DMS53 (cell line): Measurements from ENCODE around the gene RCE1.

Source experiments
- DNase-seq: peaks from one replicate; lab custom pipeline; 2025; lab: John Stamatoyannopoulos, UW

RCE1 gene

DNA sequence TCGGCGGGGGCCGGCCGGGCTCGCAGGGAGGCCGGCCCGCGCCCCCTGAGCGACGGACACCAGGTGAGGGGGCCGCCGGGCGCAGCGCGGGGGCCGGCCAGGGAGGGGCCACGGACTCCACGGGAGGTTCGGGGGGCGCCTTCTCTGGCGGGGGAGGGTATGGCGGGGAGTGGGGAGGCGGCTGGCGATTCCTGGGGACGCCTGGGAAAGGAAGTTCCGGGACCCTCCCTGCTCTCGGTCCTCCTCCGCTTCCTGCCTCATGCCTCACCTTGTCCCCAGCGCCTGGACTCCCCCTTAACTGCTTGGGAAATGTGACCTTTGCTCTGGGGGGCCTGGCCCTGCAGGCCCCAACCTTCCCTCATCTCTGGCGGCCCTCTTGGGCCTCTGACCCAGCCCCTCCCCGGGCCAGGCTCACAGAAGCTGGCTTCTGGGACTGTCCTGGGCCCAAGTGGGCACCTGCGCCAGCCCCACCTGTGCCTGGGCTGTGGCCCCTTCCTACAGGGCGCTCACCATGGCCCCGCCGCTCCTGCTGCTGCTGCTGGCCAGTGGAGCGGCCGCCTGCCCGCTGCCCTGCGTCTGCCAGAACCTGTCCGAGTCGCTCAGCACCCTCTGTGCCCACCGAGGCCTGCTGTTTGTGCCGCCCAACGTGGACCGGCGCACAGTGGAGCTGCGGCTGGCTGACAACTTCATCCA, 14.1 kb downstream of the RCE1 start:
- peak; percentile 60 for DNase-seq

DNA sequence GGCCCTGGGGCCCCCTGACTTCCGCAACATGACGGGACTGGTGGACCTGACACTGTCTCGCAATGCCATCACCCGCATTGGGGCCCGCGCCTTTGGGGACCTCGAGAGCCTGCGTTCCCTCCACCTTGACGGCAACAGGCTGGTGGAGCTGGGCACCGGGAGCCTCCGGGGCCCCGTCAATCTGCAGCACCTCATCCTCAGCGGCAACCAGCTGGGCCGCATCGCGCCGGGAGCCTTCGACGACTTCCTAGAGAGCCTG, 14.6 kb downstream of the RCE1 start:
- peak; percentile 41 for DNase-seq

- DNase-seq, result no peak
Measured at GRCh38 chr11:66858186-66858938, 15.1 kb downstream of the RCE1 start.

DNA sequence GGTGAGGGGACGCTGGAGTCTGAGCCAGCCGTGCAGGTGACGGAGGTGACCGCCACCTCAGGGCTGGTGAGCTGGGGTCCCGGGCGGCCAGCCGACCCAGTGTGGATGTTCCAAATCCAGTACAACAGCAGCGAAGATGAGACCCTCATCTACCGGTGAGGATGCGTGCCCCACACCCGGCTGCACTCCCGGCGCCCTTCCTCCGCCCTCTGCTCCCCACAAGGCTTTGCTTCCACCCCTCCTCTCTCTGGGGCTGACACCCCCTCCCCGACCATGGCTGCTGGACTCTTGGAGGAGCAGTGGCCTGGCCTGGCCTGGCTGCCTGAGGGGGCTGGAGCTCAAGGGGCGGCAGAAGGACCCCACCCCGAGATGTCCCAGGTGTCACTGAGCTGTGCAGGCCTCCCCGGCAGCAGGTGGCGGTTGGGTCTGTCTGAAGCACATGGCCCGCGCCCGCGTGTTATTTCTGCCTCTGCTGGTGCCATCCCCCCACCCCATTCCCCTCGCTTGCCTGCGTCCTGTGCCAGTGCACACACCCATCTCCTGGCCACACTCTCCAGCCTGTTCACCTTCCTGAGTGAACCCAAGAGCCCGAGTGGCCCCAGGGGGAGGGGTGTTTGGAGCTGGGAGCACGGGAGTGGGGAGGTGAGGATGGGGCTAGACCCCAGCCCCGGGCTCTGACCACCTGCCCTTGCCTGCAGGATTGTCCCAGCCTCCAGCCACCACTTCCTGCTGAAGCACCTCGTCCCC, 15.9 kb downstream of the RCE1 start:
- no peak for DNase-seq

GRCh38 chr11:66859686-66860448, 16.6 kb downstream of the RCE1 start:
- DNase-seq, result no peak

DNA sequence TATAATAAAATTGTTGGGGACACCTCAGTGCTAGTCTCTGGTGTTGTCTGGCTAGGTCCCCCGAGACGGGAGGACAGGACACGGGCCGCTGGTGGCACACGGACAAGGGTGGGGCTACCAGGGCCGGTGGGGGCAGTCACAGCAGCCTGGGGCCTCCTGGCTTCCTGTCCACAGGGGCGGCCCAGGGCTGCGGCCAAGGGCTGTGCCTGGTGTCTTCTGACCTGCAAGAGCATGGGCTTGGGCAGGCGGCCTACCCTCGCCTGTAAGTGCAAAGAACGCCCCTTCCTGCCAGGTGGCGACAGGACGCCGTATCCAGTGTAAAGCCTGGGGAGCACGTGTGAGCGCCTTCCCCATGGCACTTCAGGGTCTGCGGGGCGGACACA, 17.2 kb downstream of the RCE1 start:
- DNase-seq, result no peak

DNA sequence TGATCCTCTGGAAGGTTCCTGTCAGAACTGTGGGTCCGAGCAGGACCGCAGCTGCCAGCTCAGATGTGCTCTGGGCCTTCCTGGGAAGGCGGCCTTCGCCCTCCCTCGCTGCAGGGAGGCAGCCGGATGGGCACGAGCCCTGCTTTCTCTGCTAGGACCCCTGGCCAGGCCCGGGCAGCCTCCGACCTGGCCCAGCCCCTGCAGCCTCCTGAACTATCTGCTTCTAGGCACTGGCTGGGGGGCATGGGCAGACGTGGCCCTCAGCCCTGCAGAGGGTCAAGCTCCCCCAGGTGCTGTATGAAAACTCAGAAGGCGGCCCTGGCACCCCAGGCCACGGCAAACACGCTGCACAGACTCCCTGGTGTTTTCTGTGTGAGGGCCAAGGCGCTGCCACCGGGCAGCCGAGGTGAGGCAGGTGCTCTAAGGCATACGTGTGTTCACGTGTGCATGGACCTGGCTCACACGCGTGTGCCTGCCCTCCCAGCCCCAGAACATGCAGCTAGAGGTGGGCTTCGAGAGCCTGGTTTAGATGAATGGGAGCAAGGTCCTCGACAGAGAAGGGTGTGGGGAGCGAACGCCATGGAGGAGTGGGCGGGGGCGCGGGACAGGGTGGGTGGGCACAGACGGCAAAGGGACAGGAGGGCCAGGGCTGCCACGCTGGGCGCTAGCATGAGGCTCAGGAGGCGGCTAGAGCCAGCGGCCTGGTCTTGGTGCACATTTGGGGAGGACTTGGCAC, 18.0 kb downstream of the RCE1 start:
- no peak for DNase-seq

DNA sequence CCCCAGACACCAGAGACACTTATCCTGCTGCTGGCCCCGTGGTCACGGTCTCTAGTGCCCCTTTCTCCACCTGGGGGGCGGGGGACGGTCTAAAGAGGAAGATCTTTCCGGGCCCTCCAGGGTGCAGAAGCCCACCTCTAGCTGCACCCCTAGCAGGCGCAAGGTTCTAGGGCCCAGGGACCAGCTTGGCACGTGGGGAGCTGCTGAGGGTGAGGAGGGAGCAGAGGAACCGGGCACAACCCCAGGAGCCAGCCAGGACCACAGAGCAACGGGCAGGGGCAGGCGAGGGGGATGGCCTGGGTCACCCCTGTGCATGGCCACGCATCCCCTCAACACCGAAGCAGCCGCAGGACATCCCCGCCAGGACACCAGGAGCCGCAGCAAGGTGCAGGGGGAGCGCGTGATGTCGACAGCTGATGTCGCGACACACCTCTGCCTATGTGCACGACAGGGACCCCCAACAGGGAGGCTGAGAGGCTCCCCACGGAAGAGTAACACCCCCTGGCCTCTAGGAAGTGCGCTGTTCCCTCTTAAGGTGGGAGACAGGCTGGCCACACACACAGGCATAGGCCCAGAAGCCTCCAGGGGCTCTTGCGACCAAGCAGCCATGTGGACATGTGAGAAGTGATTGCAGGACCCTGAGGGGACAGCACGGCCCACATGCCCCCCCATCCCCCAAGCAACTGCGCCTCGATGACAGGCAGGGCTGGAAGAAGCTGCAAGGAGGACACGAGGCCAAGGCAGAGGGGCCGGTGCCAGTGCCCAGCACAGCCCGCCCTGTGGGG, 18.7 kb downstream of the RCE1 start:
- DNase-seq, result no peak

GRCh38 chr11:66862559-66863037, 19.4 kb downstream of the RCE1 start:
- no peak for DNase-seq

DNA sequence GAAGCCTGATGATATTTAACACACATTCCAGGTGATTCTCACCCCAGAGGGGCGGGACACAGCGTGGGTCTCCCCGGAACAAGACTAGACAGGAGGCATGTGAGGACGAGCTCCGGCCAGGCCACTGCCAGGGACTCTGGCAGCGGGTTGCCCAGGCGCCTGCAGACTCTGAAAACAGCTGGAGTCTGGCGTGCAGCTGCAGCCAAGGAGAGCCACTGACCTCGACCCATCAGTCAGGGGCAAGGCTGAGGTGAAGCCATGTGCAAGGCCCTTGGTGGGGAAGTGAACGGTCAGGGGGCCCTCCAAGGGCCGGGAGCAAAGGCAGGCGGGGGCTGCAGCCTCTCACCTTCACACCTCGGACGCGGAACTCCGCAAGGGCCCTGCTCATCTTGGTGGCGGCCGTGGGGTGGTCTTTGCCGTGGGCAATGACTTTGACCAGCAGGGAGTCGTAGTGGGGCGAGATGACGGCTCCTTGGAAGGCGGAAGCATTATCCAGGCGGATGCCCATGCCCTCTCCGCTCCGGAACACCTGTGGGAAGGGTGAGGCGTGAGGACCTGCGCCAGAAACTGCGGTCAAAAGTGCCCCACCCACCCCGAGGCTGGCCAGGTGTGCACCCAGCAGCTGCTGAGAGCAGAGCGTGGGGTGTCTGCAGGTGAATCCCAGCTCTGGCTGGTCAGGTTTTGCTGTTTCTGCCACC, 20.3 kb downstream of the RCE1 start:
- peak; percentile 85 for DNase-seq

GRCh38 chr11:66864172-66864901, 21.1 kb downstream of the RCE1 start:
- peak; percentile 92 for DNase-seq

GRCh38 chr11:66864924-66865697, 21.9 kb downstream of the RCE1 start:
- peak; percentile 85 for DNase-seq

DNA sequence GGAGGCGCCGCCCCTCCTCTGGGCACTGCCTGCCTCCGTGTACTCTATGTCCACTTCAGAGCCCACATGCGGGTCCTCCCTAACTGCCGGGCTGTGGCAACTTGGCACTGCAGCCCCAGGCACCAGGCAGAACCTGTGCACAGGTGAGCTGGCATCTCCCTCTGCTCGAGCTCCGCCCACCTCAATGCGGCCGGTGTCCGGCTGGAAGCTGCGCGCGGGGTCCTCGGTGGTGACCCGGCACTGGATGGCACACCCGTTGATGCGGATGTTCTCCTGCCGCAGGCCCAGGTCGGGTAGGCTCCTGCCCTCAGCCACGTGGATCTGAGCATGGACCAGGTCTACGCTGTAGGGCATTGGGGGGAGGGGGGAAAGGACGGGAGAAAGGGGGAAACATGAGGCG, 22.8 kb downstream of the RCE1 start:
- DNase-seq, result no peak

DNA sequence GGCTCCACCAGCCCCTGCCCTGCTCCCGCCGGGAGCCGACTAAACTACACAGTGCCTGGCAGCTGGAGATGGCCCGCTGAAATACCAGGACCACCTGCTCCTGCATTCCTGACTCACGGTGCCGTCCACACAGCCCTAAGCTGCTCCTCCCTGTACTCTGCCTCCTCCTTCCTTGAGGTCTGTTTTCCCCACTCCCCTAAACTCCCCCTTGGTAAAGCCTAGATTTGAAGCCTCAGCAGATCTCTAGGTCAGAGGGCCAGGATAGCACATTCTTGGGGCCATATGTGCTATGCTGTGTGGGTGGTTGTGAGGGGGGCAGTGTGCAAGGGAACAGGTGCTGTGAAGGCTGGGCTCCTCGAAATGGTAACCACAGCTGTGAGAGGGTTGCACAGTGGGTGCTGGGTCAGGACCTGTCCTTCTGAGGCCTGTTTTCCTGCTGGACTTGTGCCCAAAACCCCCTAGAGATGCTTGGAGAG, 23.3 kb downstream of the RCE1 start:
- DNase-seq, result no peak

DNA sequence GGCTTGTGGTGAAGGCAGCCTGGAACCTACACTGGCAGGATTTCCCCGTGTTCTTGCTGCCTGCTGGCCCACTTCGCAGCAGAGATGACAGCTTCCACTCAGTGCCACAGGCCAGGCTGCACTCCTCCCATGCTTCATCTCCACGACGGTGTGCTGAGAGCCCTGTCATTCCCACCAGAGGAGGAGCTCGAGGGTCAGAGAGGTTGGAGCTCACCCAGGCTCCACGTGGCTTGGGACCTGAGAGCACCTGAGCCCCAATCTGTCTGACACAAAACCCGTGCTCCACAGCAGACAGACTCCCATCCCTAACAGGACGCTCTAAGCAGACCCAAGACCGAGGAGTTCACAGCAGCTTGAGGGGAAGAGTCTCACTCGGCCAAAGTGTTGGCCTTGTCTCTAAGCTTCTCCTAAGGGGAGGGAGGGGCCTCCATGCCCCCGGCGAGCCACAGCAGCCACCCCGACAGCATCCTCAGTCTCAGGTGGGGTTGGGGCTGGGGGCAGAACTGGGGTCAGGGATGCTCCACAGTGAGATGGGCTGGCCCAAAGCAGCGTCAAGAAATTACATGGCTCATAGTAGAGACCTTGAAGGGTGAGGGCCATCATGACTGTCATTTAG, 24.3 kb downstream of the RCE1 start:
- DNase-seq, result no peak

DNA sequence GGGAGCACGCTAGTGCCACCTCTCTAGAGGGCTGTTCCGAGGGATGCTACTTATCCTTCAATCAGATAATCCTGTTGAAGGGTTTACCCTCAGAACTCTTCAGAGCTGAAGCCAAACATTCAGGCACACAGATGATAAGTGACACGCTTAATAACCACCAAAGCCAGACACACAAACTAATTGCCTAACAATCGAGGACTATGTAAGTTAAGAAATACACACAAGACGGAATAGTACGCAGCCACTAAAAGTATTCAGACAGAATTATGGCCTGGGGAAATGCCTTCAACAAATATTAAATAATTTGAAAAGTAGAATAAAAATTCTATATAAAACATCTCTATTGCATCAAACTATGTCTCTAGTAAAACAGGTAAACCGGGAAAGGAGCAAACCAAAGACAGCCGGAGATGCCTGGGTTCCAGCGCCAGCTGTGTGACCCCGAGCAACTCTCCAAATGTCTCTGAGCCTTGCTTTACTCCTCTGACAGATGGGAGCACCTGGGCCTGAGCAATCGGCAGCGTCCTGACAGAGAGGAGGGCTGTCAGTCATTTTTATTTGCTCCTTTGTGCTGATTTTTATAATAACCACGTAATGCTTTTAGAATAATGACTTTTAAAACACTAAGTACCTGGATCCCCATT, 25.0 kb downstream of the RCE1 start:
- DNase-seq, result no peak

DNA sequence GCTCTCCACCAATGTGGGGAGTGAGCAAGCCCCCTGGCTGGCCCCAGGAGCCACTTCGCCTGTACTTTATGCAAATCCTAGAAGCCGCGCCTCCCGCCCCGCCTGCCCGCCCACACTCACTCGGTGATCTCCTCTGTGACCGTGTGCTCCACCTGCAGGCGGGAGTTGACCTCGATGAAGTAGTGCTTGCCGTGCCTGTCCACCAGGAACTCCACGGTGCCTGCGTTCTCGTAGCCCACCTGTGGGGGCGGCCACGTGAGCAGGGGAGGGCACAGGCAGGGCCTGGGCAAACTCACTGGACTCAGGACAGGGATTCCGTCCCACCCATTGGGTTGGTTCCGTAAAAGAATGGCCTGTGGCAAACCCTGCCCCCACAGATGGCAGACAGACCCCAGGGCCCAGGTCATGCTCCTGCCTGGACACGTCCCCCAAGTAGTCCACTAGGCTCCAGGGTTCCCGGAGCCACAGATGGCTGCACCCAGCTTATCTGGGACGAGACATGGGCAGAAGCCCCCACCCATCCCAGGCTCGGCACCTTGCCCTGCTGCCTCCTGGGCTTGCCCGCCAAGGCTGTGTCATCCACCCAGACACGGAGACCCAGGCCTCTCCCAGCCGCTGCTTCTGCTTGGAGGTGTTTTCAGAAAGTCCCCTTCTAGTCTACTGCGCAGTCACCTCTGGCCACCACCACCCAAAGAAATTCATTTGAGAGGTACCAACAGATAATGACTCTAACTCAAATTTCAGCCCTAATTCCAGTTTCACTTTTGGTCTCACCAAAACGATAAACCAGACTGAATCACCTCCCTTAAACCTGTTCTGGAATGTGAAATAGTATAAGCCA, 25.7 kb downstream of the RCE1 start:
- DNase-seq, result peak; percentile 73
